Trophoblast cell (in vitro differentiated cells and primary cell): ENCODE data around the gene ID3.

ENCODE experiments used
- DNase-seq, 2 donors: peaks; one replicate each; pipeline ENCODE4 v3.0.0-alpha.2; 2016
- H2AFZ ChIP-seq: 2 replicates; pipeline ENCODE4 v1.6.1; 2013; ENCODE audit warnings: low read length, moderate library complexity, mild to moderate bottlenecking; ENCODE audit not compliant: insufficient read depth, poor library complexity
- H2AK5ac ChIP-seq: 2 replicates; pipeline ENCODE4 v1.6.1; 2013; ENCODE audit warnings: mild to moderate bottlenecking, low read length
- H2BK120ac ChIP-seq: 2 replicates; pipeline ENCODE4 v1.6.1; 2013; ENCODE audit warnings: low read length, mild to moderate bottlenecking, moderate library complexity; ENCODE audit not compliant: insufficient read depth, poor library complexity
- H2BK12ac ChIP-seq: 2 replicates; pipeline ENCODE4 v1.6.1; 2013; ENCODE audit warnings: mild to moderate bottlenecking, low read length, moderate library complexity
- H2BK5ac ChIP-seq: 2 replicates; pipeline ENCODE4 v1.6.1; 2013; ENCODE audit warnings: low read length, low read depth, moderate library complexity, mild to moderate bottlenecking; ENCODE audit not compliant: poor library complexity
- H3K14ac ChIP-seq: 2 replicates; pipeline ENCODE4 v1.6.1; 2013; ENCODE audit warnings: mild to moderate bottlenecking, low read length
- H3K18ac ChIP-seq: 2 replicates; pipeline ENCODE4 v1.6.1; 2013; ENCODE audit warnings: mild to moderate bottlenecking, low read length
- H3K23ac ChIP-seq: 2 replicates; pipeline ENCODE4 v1.6.1; 2013; ENCODE audit warnings: low read length
- H3K27ac ChIP-seq: 2 replicates; pipeline ENCODE4 v1.5.1; 2013; ENCODE audit warnings: low read depth, mild to moderate bottlenecking, inconsistent platforms, low read length, moderate library complexity
- H3K27me3 ChIP-seq: 2 replicates; pipeline ENCODE4 v1.6.1; 2013; ENCODE audit warnings: inconsistent platforms, mild to moderate bottlenecking, low read length, moderate library complexity; ENCODE audit not compliant: insufficient read depth
- H3K36me3 ChIP-seq, 2 experiments: 1 replicate in 1 of 2; 2 replicates in 1 of 2; pipeline ENCODE4 v1.6.1; 2013; ENCODE audit warnings: low read length in 2 of 2, mild to moderate bottlenecking in 2 of 2, moderate library complexity in 1 of 2; ENCODE audit not compliant: insufficient read depth in 2 of 2, control insufficient read depth in 1 of 2
- H3K4ac ChIP-seq: 2 replicates; pipeline ENCODE4 v1.6.1; 2013; ENCODE audit warnings: low read depth, mild to moderate bottlenecking, low read length, moderate library complexity
- H3K4me1 ChIP-seq, 2 experiments: 1 replicate in 1 of 2; 2 replicates in 1 of 2; pipeline ENCODE4 v1.6.1; 2013; ENCODE audit warnings: low read length in 2 of 2, mild to moderate bottlenecking in 2 of 2, moderate library complexity in 1 of 2; ENCODE audit not compliant: insufficient read depth in 2 of 2, control insufficient read depth in 1 of 2
- H3K4me2 ChIP-seq: 2 replicates; pipeline ENCODE4 v1.6.1; 2013; ENCODE audit warnings: inconsistent platforms, mild to moderate bottlenecking, low read length, moderate library complexity
- H3K4me3 ChIP-seq: 2 replicates; pipeline ENCODE4 v1.5.1; 2013; ENCODE audit warnings: mild to moderate bottlenecking, low read depth, low read length, inconsistent platforms
- H3K79me1 ChIP-seq: one replicate; pipeline ENCODE4 v1.6.1; 2013; ENCODE audit warnings: low read length
- H3K79me2 ChIP-seq: 2 replicates; pipeline ENCODE4 v1.6.1; 2013; ENCODE audit warnings: low read length, mild to moderate bottlenecking; ENCODE audit not compliant: control insufficient read depth, insufficient read depth, poor library complexity
- H3K9ac ChIP-seq: 2 replicates; pipeline ENCODE4 v1.6.1; 2013; ENCODE audit warnings: mild to moderate bottlenecking, low read length
- H3K9me3 ChIP-seq: 2 replicates; pipeline ENCODE4 v1.6.1; 2013; ENCODE audit warnings: low read depth, mild to moderate bottlenecking, control low read depth, inconsistent platforms, low read length; ENCODE audit not compliant: insufficient read depth
- H4K12ac ChIP-seq: 2 replicates; pipeline ENCODE4 v1.6.1; 2013; ENCODE audit warnings: low read depth, mild to moderate bottlenecking, low read length, moderate library complexity
- H4K8ac ChIP-seq: 2 replicates; pipeline ENCODE4 v1.6.1; 2013; ENCODE audit warnings: low read depth, mild to moderate bottlenecking, low read length, moderate library complexity
- H4K91ac ChIP-seq: one replicate; pipeline ENCODE4 v1.6.1; 2013; ENCODE audit warnings: low read depth, mild to moderate bottlenecking, low read length, moderate library complexity
- WGBS: extraction: QIAGEN DNeasy Blood & Tissue Kit; methylation state at CpG from one replicate; pipeline ENCODE4 v1.1.7; 2013; ENCODE audit warnings: missing lambda C conversion rate; ENCODE audit not compliant: insufficient read length, insufficient coverage; ENCODE audit errors: extremely low coverage; 5-methylcytosine and 5-hydroxymethylcytosine counted together

Gene ID3

GRCh38 chr1:23539698-23540266 lies 19.5 kb downstream of the ID3 start:
- Histone ChIP-seq H3K4me3 (no peak overlapping the region), H2AFZ (peak overlapping the region; percentile 61)
- WGBS = no CpG with 5 or more reads among the region's 16 CpGs

GRCh38 chr1:23537296-23537973 lies 21.9 kb downstream of the ID3 start:
- Histone ChIP-seq H4K8ac (no peak overlapping the region), H3K14ac (no peak overlapping the region), H2AK5ac (no peak overlapping the region), H3K27me3 (no peaks in the 10 kb centered on the region), H2BK120ac (no peak overlapping the region), H3K9ac (no peak overlapping the region), H3K4me3 (no peak overlapping the region), H3K9me3 (no peaks in the 10 kb centered on the region), H3K27ac (no peak overlapping the region), H2BK5ac (no peak overlapping the region), H3K79me1 (no peaks in the 10 kb centered on the region), H3K4ac (no peak overlapping the region), H3K23ac (no peak overlapping the region), H3K4me2 (no peak overlapping the region), H2AFZ (no peak overlapping the region), H3K18ac (no peak overlapping the region), H4K91ac (no peak overlapping the region), H3K4me1 (peaks cover 2 to 6% of the 10 kb centered on the region in 2 experiments), H3K79me2 (no peaks in the 10 kb centered on the region), H3K36me3 (no peaks in the 10 kb centered on the region), H2BK12ac (no peak overlapping the region), H4K12ac (no peak overlapping the region)
- no peak for DNase-seq
- no CpG with 5 or more reads among the region's 9 CpGs for WGBS

More at GRCh38 chr1:23539698-23540266, 19.5 kb downstream of the ID3 start:
- Histone ChIP-seq H3K4me2 (peak overlapping the region; percentile 21), H2BK12ac (no peak overlapping the region), H3K27me3 (no peaks in the 10 kb centered on the region), H3K18ac (no peak overlapping the region), H3K9me3 (no peaks in the 10 kb centered on the region), H3K4ac (no peak overlapping the region), H3K4me1 (peaks cover 2% of the 10 kb centered on the region in 2 experiments), H3K27ac (no peak overlapping the region), H3K79me1 (no peaks in the 10 kb centered on the region), H3K79me2 (no peaks in the 10 kb centered on the region), H3K9ac (no peak overlapping the region), H2BK120ac (no peak overlapping the region), H4K12ac (no peak overlapping the region), H4K8ac (no peak overlapping the region), H3K23ac (no peak overlapping the region), H2BK5ac (no peak overlapping the region), H3K36me3 (no peaks in the 10 kb centered on the region), H4K91ac (no peak overlapping the region), H2AK5ac (no peak overlapping the region), H3K14ac (no peak overlapping the region)
- peak; percentile 99 to 100 for DNase-seq

GRCh38 chr1:23533246-23534023 lies 25.9 kb downstream of the ID3 start:
- peaks cover 11 to 19% of the 10 kb centered on the region in 2 experiments for H3K4me1 ChIP-seq
- no peak overlapping the region for H2AFZ ChIP-seq
- H3K27me3 ChIP-seq = no peaks in the 10 kb centered on the region
- no peaks in the 10 kb centered on the region for H3K36me3 ChIP-seq
- H4K12ac ChIP-seq = no peak overlapping the region
- peak; percentile 67 to 87 for DNase-seq
- no peak overlapping the region for H2BK12ac ChIP-seq
- H3K79me1 ChIP-seq = peaks cover 5% of the 10 kb centered on the region
- H3K9me3 ChIP-seq = no peaks in the 10 kb centered on the region
- H4K91ac ChIP-seq = no peak overlapping the region
- no peak overlapping the region for H2BK120ac ChIP-seq
- no peaks in the 10 kb centered on the region for H3K79me2 ChIP-seq
- H2BK5ac ChIP-seq = no peak overlapping the region
- no peak overlapping the region for H3K4ac ChIP-seq
- H3K4me3 ChIP-seq = no peak overlapping the region
- no peak overlapping the region for H3K23ac ChIP-seq
- H3K27ac ChIP-seq = no peak overlapping the region
- H3K4me2 ChIP-seq = no peak overlapping the region
- WGBS = no CpG with 5 or more reads among the region's 6 CpGs
- H3K9ac ChIP-seq = no peak overlapping the region
- H3K14ac ChIP-seq = no peak overlapping the region
- no peak overlapping the region for H3K18ac ChIP-seq
- H4K8ac ChIP-seq = no peak overlapping the region
- H2AK5ac ChIP-seq = no peak overlapping the region

- peak overlapping the region; percentile 14 for H3K9ac ChIP-seq
- H3K4me3 ChIP-seq = no peak overlapping the region
- no peak overlapping the region for H2BK5ac ChIP-seq
- H3K27ac ChIP-seq = peak overlapping the region; percentile 17
- no peaks in the 10 kb centered on the region for H3K9me3 ChIP-seq
- H3K14ac ChIP-seq = no peak overlapping the region
- peak in 1 of 2 donors; percentile 10 for DNase-seq
- no peak overlapping the region for H4K91ac ChIP-seq
- H2BK12ac ChIP-seq = no peak overlapping the region
- H4K8ac ChIP-seq = peak overlapping the region; percentile 75
- no peak overlapping the region for H2BK120ac ChIP-seq
- H3K79me2 ChIP-seq = no peaks in the 10 kb centered on the region
- H4K12ac ChIP-seq = no peak overlapping the region
- H3K4me1 ChIP-seq = peaks cover 11 to 19% of the 10 kb centered on the region in 2 experiments
- H2AFZ ChIP-seq = peak overlapping the region; percentile 74
- H3K4me2 ChIP-seq = peak overlapping the region; percentile 69
- no peaks in the 10 kb centered on the region for H3K36me3 ChIP-seq
- no peak overlapping the region for H3K18ac ChIP-seq
- no peak overlapping the region for H3K4ac ChIP-seq
- no peak overlapping the region for H2AK5ac ChIP-seq
- no CpG with 5 or more reads among the region's 5 CpGs for WGBS
- H3K27me3 ChIP-seq = no peaks in the 10 kb centered on the region
- no peak overlapping the region for H3K23ac ChIP-seq
- peaks cover 5% of the 10 kb centered on the region for H3K79me1 ChIP-seq
These were observed 27.7 kb downstream of the ID3 start for GRCh38 chr1:23531562-23532094.
